Retinal pigment epithelial cell (primary cell): ENCODE measurements around the gene KRT76.

Source experiments
- DNase-seq: peaks from one replicate; pipeline ENCODE4 v3.0.0-alpha.2; 2010; ENCODE audit warnings: low read depth
- H3K4me3 ChIP-seq: 2 replicates; pipeline ENCODE4 v1.5.1; 2011; ENCODE audit warnings: mild to moderate bottlenecking, low read length, control low read depth, moderate library complexity
- TF ChIP-seq, protein P1 (sequence below): conservative IDR thresholded peaks from 2 replicates; pipeline ENCODE4 v1.5.1; 2011; ENCODE audit warnings: low read depth, low read length, control low read depth, inconsistent platforms

Gene KRT76

DNA sequence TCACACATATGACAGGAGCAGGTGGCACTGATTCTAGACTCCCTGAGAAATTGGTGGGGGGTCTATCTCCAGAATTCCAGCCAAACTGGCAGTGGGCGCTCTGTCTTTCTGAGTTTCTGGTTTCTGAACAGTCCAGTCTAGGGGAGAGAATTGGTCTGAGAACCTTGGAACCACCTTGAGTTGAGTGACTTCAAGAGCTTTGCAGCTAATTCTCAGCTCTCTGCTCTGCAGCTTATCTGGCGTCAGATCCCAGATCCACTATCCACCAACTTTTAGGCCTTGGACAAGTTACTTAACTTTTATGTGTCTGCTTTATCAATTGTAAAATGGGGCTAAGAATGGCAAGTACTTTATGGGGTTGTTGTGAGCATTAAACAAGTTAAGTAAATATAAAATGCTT is 1.7 kb upstream of the KRT76 start:
- no peak for DNase-seq
- TF ChIP-seq, protein P1, sequence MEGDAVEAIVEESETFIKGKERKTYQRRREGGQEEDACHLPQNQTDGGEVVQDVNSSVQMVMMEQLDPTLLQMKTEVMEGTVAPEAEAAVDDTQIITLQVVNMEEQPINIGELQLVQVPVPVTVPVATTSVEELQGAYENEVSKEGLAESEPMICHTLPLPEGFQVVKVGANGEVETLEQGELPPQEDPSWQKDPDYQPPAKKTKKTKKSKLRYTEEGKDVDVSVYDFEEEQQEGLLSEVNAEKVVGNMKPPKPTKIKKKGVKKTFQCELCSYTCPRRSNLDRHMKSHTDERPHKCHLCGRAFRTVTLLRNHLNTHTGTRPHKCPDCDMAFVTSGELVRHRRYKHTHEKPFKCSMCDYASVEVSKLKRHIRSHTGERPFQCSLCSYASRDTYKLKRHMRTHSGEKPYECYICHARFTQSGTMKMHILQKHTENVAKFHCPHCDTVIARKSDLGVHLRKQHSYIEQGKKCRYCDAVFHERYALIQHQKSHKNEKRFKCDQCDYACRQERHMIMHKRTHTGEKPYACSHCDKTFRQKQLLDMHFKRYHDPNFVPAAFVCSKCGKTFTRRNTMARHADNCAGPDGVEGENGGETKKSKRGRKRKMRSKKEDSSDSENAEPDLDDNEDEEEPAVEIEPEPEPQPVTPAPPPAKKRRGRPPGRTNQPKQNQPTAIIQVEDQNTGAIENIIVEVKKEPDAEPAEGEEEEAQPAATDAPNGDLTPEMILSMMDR, result no peak
- no peak overlapping the region for H3K4me3 ChIP-seq

DNA sequence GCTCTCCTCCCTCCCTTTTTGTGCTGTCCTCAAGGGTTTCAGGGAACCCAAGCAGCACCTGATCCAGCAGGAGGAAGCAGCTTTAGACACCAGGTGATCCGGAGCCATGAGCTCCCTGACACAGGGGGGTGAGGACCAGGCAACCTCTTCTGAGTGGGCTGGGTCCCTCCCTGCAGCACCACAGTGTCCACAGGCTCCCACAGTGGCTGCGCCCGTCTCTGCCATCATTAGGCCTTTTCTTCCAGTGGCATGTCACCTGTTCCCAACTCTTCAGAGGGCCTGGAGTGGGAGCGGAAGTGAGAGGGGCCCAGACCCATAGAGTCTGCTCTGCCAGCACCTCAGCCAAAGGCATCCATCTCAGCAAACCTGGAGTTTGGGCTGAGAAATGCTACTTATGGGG is 421 bp upstream of the KRT76 start:
- no peak for DNase-seq
- no peak overlapping the region for H3K4me3 ChIP-seq
- TF ChIP-seq, protein P1, result no peak

DNA sequence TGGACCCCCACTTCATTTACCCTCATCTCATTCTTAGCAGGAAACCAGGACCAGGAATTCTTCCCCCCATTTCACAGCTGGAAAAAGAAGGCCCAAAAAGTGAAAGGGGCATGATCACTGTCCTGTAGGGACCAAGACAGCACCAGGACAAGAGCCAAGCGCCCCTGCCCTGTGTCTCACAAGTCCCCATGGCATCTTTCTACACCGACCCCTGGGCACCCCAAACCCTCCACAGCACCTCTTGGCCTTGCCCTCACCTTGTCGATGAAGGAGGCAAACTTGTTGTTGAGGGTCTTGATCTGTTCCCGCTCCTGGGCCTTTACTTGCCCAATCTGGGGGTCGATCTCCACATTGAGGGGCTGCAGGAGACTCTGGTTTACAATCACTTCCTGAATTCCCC is 710 bp downstream of the KRT76 start:
- TF ChIP-seq, protein P1, result no peak
- no peak for DNase-seq
- H3K4me3 ChIP-seq, result no peak overlapping the region

DNA sequence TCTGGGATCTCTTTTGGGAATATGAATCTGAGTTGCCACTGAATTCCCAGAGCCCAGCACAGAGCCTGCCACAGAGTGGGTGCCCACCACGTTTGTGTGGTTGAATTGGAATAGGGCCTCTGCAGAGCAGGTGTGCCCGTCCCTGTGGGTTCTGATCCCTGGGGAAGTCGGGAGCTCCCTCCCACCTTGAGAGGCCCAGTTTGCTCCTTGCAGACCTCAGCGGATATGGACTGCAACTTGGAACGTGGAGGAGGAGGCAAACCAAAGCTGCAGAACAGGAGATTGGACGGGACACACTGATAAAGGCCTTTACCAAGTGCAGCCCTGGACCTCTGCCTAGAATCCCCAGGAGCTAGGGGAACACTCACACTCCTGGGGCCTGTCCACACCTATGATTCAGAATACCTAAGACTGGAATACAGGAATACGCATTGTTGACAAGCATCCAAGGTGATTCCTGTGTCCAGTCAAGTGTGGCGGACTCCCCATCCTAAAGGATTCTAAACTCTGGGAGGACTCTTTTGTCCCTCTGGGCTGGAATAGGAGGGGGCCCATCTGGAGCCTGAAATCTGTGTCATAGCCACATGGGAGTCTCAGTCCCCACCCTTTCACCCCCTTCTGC is 2.4 kb downstream of the KRT76 start:
- TF ChIP-seq, protein P1, result no peak
- H3K4me3 ChIP-seq, result no peak overlapping the region
- no peak for DNase-seq

DNA sequence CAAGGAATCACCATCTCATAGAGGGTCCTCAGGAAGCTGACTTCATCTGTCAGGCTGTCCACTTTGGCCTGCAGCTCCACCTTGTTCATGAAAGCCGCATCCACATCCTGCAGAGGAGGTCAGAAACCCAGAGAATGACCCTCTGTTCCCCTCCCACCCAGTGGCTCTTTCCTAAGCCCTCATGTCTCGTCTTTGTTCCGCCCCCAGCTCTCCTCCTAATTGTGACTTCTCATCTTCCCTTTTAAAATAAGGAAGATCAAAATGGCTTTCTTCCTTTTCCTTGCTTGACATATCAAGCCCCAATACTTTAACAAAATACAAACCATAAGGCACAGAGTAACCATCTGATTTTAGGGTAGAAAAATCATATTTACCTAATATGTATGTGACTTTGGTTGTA is 4.4 kb downstream of the KRT76 start:
- TF ChIP-seq, protein P1, result no peak
- no peak for DNase-seq
- H3K4me3 ChIP-seq, result no peak overlapping the region

DNA sequence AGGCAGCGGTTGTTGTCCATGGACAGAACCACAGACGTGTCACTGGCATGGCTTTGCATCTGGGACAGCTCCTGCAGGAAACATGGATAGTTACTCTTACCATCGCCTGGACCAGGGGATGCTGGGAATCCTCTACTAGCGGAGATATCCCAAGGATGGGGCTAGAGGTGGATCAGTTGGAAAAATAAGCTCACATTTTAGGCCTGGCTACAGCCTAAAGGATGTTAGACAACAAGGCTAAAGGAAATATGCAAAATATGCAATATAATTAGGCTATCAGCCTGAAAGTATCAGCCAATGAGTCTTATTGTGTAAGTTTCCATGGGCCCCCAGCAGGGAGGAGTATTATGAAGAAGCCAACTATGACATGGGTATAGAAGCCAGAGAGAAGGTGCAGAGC is 5.0 kb downstream of the KRT76 start:
- no peak overlapping the region for H3K4me3 ChIP-seq
- no peak for DNase-seq
- TF ChIP-seq, protein P1, result no peak

DNA sequence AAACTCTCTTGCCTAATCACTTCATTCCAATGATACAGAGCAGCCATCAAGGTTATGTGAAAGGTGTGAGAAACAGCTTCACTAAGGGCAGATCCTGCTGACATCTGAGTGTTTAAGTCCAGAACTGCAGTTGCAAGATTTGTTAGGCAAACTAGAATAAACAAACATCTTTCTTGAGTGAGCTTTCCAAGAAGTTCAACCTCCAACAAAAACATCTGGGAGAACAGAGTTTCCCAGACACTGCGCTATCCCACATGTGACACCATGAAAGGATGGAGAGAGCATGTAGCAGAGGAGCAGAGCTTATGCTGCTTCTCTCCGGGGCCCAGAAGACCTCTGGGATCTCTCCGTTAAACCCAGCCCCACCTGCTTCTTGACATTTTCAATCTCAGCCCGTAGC is 5.6 kb downstream of the KRT76 start:
- TF ChIP-seq, protein P1, result no peak
- no peak overlapping the region for H3K4me3 ChIP-seq
- no peak for DNase-seq
